NCI-H69 (cell line): ENCODE data around the gene SEMA5A.
A peak's percentile ranks its signal among the peaks of the same experiment; 100 is the strongest.
"Not testable (repeated sequence)": the region's sequence is repeated elsewhere in the genome, so short reads cannot be mapped to it uniquely, and the experiment has no call there.

ENCODE experiments used
- DNase-seq: peaks from one replicate; lab custom pipeline; 2025; lab: John Stamatoyannopoulos, UW

Gene SEMA5A

GRCh38 chr5:9354336-9355081 lies 191.4 kb downstream of the SEMA5A start:
- no peak for DNase-seq

GRCh38 chr5:9353048-9353447 lies 192.8 kb downstream of the SEMA5A start:
- DNase-seq, result not testable (repeated sequence)

- no peak for DNase-seq
Observed at GRCh38 chr5:9351546-9351945, 194.3 kb downstream of the SEMA5A start.

- no peak for DNase-seq
Observed at GRCh38 chr5:9350301-9350797, 195.5 kb downstream of the SEMA5A start.

GRCh38 chr5:9348401-9348996 lies 197.4 kb downstream of the SEMA5A start:
- no peak for DNase-seq

- no peak for DNase-seq
Observed at GRCh38 chr5:9347541-9348295, 198.2 kb downstream of the SEMA5A start.

GRCh38 chr5:9347032-9347431 lies 198.8 kb downstream of the SEMA5A start:
- DNase-seq, result no peak

- no peak for DNase-seq
Observed at GRCh38 chr5:9344751-9345240, 201.1 kb downstream of the SEMA5A start.

GRCh38 chr5:9343146-9343850 lies 202.6 kb downstream of the SEMA5A start:
- DNase-seq, result no peak

GRCh38 chr5:9342161-9342787 lies 203.6 kb downstream of the SEMA5A start:
- no peak for DNase-seq

- no peak for DNase-seq
Observed at GRCh38 chr5:9340085-9340484, 205.8 kb downstream of the SEMA5A start.

- DNase-seq, result peak; percentile 35
Observed at GRCh38 chr5:9339206-9339818, 206.6 kb downstream of the SEMA5A start.

GRCh38 chr5:9338796-9339195 lies 207.1 kb downstream of the SEMA5A start:
- DNase-seq, result no peak

GRCh38 chr5:9337928-9338595 lies 207.8 kb downstream of the SEMA5A start:
- no peak for DNase-seq

- DNase-seq, result no peak
Observed at GRCh38 chr5:9335754-9336495, 209.9 kb downstream of the SEMA5A start.

- DNase-seq, result no peak
Observed at GRCh38 chr5:9335269-9335668, 210.6 kb downstream of the SEMA5A start.

GRCh38 chr5:9332026-9332425 lies 213.8 kb downstream of the SEMA5A start:
- no peak for DNase-seq

GRCh38 chr5:9331372-9331771 lies 214.5 kb downstream of the SEMA5A start:
- no peak for DNase-seq

GRCh38 chr5:9329125-9329524 lies 216.8 kb downstream of the SEMA5A start:
- DNase-seq, result no peak

GRCh38 chr5:9325549-9325948 lies 220.3 kb downstream of the SEMA5A start:
- DNase-seq, result no peak
